Small intestine (tissue), 7 donors: ENCODE measurements around the gene TEDC2. TPM values are rescaled to one million over a fixed set of nuclear protein-coding genes. Genes with fewer than 3 reads are reported as not detected.

Experiments
- DNase-seq, 2 donors: peaks; one replicate each; pipeline versions ENCODE4 v3.0.0 to v3.0.0-alpha.2; 2013
- FAIRE-seq: peaks from 2 replicates; lab custom pipeline; 2012; peaks lifted over from hg19 to GRCh38; lab: Jason Lieb, UNC
- H3K27ac ChIP-seq, 3 donors: one replicate each; pipeline ENCODE4 v1.5.1; 2013; ENCODE audit warnings: low read length in 2 of 3, mild to moderate bottlenecking in 2 of 3, control low read depth in 1 of 3, inconsistent platforms in 1 of 3, low read depth in 1 of 3, moderate library complexity in 1 of 3
- H3K27me3 ChIP-seq, 3 donors: one replicate each; pipeline ENCODE4 v1.6.1; 2013; ENCODE audit warnings: low read length in 3 of 3, inconsistent platforms in 1 of 3; ENCODE audit not compliant: control insufficient read depth in 3 of 3, insufficient read depth in 3 of 3
- H3K36me3 ChIP-seq, 3 donors: one replicate each; pipeline ENCODE4 v1.6.1; 2013; ENCODE audit warnings: low read length in 3 of 3, inconsistent platforms in 1 of 3, low read depth in 1 of 3, mild to moderate bottlenecking in 1 of 3, moderate library complexity in 1 of 3; ENCODE audit not compliant: control insufficient read depth in 3 of 3, insufficient read depth in 2 of 3
- H3K4me1 ChIP-seq, 3 donors: one replicate each; pipeline ENCODE4 v1.6.1; 2013; ENCODE audit warnings: low read length in 2 of 3, inconsistent platforms in 1 of 3, low read depth in 1 of 3, mild to moderate bottlenecking in 1 of 3, moderate library complexity in 1 of 3; ENCODE audit not compliant: control insufficient read depth in 3 of 3, insufficient read depth in 2 of 3
- H3K4me3 ChIP-seq, 3 donors: one replicate each; pipeline ENCODE4 v1.5.1; 2013; ENCODE audit warnings: low read length in 3 of 3, control low read depth in 1 of 3, inconsistent platforms in 1 of 3, low read depth in 1 of 3, mild to moderate bottlenecking in 1 of 3, moderate library complexity in 1 of 3
- H3K9me3 ChIP-seq, 2 donors: one replicate each; pipeline ENCODE4 v1.6.1; 2013; ENCODE audit warnings: low read depth in 1 of 2, low read length in 1 of 2; ENCODE audit not compliant: control insufficient read depth in 2 of 2, insufficient read depth in 1 of 2
- WGBS, 3 donors: extraction: QIAGEN DNeasy Blood & Tissue Kit; methylation state at CpG; one replicate each; pipeline ENCODE4 v1.1.7; 2013; 5-methylcytosine and 5-hydroxymethylcytosine counted together
- polyA plus RNA-seq, 4 donors: library from polyadenylated mRNA; stranded (reverse) in 3 of 4; unstranded in 1 of 4; fragments of 200-250 nt in 3 of 4; fragments of 120-200 nt in 1 of 4; gene quantifications; one replicate each; pipeline versions ENCODE4 v1.2.1 to v1.2.3, GENCODE V29; 2013
- donor health status: healthy with polysubstance abuse.
- donor health status: control.
- donor health status: control.
- donor health status: Bipolar disorder and iron deficiency.
- donor health status: healthy.

Gene TEDC2
- polyA plus RNA-seq, 4 donors = 0.67 to 7.7 (median 3.0) TPM

DNA sequence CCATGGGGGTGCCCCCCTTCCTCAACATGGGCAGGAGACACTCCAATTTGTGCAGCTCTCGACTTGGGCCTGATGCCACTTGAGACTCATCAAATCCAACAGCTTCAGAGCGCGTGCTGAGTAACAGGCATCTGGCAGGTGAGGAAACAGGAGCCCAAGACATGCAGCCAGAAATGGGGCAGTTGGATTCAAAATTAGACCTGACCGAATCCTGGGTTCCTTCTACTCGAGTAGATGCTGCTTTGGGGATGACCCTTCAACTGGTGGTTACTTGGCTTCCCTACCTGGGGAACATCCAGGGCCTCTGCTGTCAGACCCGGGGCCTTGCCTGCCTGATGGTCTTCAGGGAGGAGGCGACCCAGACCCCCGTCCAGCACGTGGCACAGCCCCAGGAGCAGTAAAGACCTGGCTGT, 10.7 kb downstream of the TEDC2 start:
- H3K9me3 ChIP-seq = no peaks in the 10 kb centered on the region
- H3K27me3 ChIP-seq = peaks cover 16 to 52% (median 20%) of the 10 kb centered on the region in 3 donors
- WGBS, 3 donors = 25 to 34% (median 27%) methylated on average over 8 to 9 of the region's 9 CpGs
- peaks cover 0 to 30% (median 2%) of the 10 kb centered on the region in 3 donors for H3K4me1 ChIP-seq
- DNase-seq (no peak), FAIRE-seq (no peak)
- H3K36me3 ChIP-seq = peaks cover 0 to 3% (median 0%) of the 10 kb centered on the region in 3 donors
- H3K4me3 ChIP-seq = no peak overlapping the region
- H3K27ac ChIP-seq = peak overlapping the region in 1 of 3 donors; percentile 60

DNA sequence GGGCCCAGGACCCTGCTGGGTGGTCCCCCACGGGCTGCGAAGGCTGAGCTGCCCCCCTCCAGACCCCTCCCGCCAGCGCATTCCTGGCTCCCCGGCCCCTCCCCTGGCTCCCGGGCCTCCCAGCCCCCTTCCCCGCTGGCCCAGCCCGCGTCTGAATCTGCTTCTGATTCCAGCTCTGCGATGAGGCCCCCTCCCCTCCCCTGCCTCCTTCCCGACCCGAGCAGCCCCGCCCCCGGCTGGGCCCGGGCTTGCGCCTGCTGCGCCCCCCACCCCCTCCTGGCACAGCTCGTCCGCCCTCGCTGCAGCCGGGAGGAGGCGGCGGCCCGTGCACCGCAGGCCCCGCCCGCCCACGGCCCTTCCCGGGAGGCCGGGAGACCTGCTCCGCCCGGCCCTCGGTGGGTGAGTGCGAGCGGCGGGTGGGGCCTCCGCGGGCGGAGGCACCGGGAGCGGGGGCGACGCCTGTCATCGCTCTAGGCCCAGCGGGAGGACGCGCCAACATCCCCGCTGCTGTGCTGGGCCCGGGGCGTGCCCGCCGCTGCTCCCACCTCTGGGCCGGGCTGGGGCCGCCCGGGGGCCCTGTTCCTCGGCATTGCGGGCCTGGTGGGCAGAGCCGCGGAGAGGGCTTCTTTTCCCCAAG, 11.2 kb downstream of the TEDC2 start, which contains the start of gene NTN3:
NTN3 (plus strand) TSS at position 282 of the 637 bp plus-strand sequence. CDS start 405 bp downstream, outside the sequence.
- Histone ChIP-seq H3K27me3 (peaks cover 16 to 52% (median 20%) of the 10 kb centered on the region in 3 donors), H3K4me3 (peak within 1 kb of the TSS in 1 of 3 donors; percentile 18), H3K27ac (peak within 1 kb of the TSS in 1 of 3 donors; percentile 60), H3K4me1 (peaks cover 0 to 36% (median 2%) of the 10 kb centered on the region in 3 donors), H3K36me3 (no peaks in the 10 kb centered on the region), H3K9me3 (no peaks in the 10 kb centered on the region)
- 1 to 2% (median 1%) methylated on average over 13 to 59 of the region's 59 CpGs for WGBS, 3 donors
- FAIRE-seq (no peak), DNase-seq (peak in 1 of 2 donors; percentile 51)

DNA sequence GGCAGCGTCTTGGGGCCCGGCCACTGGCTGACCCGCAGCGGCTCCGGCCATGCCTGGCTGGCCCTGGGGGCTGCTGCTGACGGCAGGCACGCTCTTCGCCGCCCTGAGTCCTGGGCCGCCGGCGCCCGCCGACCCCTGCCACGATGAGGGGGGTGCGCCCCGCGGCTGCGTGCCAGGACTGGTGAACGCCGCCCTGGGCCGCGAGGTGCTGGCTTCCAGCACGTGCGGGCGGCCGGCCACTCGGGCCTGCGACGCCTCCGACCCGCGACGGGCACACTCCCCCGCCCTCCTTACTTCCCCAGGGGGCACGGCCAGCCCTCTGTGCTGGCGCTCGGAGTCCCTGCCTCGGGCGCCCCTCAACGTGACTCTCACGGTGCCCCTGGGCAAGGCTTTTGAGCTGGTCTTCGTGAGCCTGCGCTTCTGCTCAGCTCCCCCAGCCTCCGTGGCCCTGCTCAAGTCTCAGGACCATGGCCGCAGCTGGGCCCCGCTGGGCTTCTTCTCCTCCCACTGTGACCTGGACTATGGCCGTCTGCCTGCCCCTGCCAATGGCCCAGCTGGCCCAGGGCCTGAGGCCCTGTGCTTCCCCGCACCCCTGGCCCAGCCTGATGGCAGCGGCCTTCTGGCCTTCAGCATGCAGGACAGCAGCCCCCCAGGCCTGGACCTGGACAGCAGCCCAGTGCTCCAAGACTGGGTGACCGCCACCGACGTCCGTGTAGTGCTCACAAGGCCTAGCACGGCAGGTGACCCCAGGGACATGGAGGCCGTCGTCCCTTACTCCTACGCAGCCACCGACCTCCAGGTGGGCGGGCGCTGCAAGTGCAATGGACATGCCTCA, 12.0 kb downstream of the TEDC2 start:
- H3K27ac ChIP-seq = no peak overlapping the region
- DNase-seq (no peak), FAIRE-seq (no peak)
- H3K27me3 ChIP-seq = peaks cover 16 to 52% (median 20%) of the 10 kb centered on the region in 3 donors
- 34 to 44% (median 36%) methylated on average over 45 to 61 of the region's 61 CpGs for WGBS, 3 donors
- no peaks in the 10 kb centered on the region for H3K9me3 ChIP-seq
- H3K4me3 ChIP-seq = peak overlapping the region in 1 of 3 donors; percentile 18
- no peaks in the 10 kb centered on the region for H3K36me3 ChIP-seq
- H3K4me1 ChIP-seq = peaks cover 0 to 36% (median 2%) of the 10 kb centered on the region in 3 donors

DNA sequence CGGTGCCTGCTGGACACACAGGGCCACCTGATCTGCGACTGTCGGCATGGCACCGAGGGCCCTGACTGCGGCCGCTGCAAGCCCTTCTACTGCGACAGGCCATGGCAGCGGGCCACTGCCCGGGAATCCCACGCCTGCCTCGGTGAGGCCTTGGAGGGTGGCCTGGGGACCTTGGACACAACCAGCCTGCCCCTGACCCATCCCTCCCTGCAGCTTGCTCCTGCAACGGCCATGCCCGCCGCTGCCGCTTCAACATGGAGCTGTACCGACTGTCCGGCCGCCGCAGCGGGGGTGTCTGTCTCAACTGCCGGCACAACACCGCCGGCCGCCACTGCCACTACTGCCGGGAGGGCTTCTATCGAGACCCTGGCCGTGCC, 12.6 kb downstream of the TEDC2 start:
- DNase-seq (no peak), FAIRE-seq (no peak)
- no peak overlapping the region for H3K27ac ChIP-seq
- 93 to 94% (median 93%) methylated on average over 20 to 27 of the region's 27 CpGs for WGBS, 3 donors
- H3K4me1 ChIP-seq = peaks cover 0 to 33% (median 2%) of the 10 kb centered on the region in 3 donors
- no peak overlapping the region for H3K4me3 ChIP-seq
- H3K9me3 ChIP-seq = no peaks in the 10 kb centered on the region
- peaks cover 16 to 47% (median 20%) of the 10 kb centered on the region in 3 donors for H3K27me3 ChIP-seq
- no peaks in the 10 kb centered on the region for H3K36me3 ChIP-seq

DNA sequence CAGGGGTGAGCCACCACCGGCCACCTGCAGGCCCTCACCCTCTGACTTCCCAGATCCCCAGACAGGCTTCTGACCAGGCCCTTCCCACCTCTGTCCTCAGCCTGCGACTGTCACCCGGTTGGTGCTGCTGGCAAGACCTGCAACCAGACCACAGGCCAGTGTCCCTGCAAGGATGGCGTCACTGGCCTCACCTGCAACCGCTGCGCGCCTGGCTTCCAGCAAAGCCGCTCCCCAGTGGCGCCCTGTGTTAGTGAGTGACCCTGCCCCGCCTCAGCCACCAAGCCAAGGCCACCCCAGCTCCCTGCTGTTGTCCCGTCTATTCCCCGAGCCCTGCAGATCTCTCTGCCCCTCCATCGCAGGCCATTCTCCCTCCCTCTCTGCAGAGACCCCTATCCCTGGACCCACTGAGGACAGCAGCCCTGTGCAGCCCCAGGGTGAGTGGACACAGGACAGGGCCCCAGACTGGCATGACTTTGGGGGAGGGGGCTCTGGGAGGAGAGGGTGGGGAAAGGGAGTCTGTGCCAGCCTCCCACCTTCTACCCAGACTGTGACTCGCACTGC, 13.1 kb downstream of the TEDC2 start:
- WGBS, 3 donors = 44 to 82% (median 67%) methylated on average over 13 to 14 of the region's 14 CpGs
- Histone ChIP-seq H3K36me3 (peaks cover 0 to 3% (median 0%) of the 10 kb centered on the region in 3 donors), H3K4me1 (peaks cover 0 to 33% (median 2%) of the 10 kb centered on the region in 3 donors), H3K27ac (no peak overlapping the region), H3K4me3 (no peak overlapping the region), H3K27me3 (peaks cover 14 to 47% (median 20%) of the 10 kb centered on the region in 3 donors), H3K9me3 (no peaks in the 10 kb centered on the region)
- FAIRE-seq (no peak), DNase-seq (no peak)

DNA sequence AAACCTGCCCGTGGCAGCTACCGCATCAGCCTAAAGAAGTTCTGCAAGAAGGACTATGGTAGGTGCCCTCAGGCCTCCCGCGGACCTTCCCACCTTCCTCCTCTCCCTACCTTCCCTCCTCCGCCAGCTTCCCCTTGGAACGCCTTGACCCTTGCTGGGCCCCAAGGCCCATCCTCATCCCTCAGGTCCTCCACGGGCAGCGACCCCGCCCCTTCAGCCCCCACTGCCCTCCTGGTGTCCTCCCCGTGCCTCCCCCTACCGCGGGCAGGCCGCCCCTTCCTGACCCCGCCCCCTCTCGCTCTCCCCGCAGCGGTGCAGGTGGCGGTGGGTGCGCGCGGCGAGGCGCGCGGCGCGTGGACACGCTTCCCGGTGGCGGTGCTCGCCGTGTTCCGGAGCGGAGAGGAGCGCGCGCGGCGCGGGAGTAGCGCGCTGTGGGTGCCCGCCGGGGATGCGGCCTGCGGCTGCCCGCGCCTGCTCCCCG, 13.6 kb downstream of the TEDC2 start:
- Histone ChIP-seq H3K27ac (no peak overlapping the region), H3K36me3 (peaks cover 0 to 4% (median 0%) of the 10 kb centered on the region in 3 donors), H3K9me3 (no peaks in the 10 kb centered on the region), H3K27me3 (peaks cover 10 to 43% (median 20%) of the 10 kb centered on the region in 3 donors), H3K4me3 (peak overlapping the region in 1 of 3 donors; percentile 88), H3K4me1 (peaks cover 0 to 29% (median 0%) of the 10 kb centered on the region in 3 donors)
- FAIRE-seq (no peak), DNase-seq (no peak)
- 0 to 4% (median 3%) methylated on average over 29 to 49 of the region's 49 CpGs for WGBS, 3 donors

DNA sequence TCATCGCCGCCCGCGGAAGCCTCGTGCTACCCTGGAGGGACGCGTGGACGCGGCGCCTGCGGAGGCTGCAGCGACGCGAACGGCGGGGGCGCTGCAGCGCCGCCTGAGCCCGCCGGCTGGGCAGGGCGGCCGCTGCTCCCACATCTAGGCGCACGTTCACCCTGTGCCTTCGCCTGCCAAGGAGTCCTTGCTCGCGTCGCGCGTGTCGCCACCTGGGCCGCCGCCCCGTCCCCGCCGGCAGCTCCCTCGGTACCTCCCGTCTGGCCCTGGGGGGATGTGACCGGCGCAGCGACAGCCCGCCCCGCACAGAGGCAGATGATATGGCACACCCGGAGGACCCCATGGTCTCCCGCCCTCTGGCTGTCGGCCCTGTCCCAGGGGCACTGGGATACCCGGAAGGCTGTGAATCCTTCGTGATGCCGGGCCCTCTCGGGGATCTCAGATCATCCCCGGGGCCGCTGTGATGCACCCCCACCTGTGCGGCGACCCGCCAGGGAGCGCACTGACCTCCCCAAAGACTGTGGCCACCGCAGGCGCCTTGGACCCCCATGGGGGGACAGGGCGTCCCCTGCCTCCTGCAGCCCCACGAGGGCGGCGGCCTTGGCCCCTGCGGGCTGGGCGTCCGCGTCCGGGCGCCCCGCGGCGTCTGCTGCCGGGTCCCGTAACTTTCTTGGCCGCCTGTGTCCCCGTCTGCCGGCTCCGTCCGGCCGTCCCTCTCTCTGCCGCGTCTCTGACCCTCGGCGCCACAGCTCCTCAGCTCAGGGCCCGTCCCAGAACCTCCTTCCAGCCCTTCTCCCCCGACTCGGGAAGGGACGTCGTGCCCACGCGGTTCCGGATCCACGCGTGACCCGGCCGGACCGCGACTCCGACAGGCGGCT, 14.3 kb downstream of the TEDC2 start:
- Histone ChIP-seq H3K9me3 (no peaks in the 10 kb centered on the region), H3K4me1 (peaks cover 0 to 22% (median 0%) of the 10 kb centered on the region in 3 donors), H3K4me3 (peak overlapping the region; percentile 49 to 88 (median 61)), H3K27ac (peak overlapping the region; percentile 49 to 74 (median 61)), H3K27me3 (peaks cover 10 to 35% (median 17%) of the 10 kb centered on the region in 3 donors), H3K36me3 (peaks cover 0 to 7% (median 0%) of the 10 kb centered on the region in 3 donors)
- peak; percentile 53 to 76 for DNase-seq
- WGBS, 3 donors = 0 to 1% (median 0%) methylated on average over 61 to 100 of the region's 100 CpGs
- no peak for FAIRE-seq
